Measurements from ENCODE around the gene MCCC1. TPM values are rescaled to one million over a fixed set of nuclear protein-coding genes. Genes with fewer than 3 reads are reported as not detected.

Gene MCCC1
- total RNA-seq, 1 donor from 2014 or later, result 49.9 TPM

DNA sequence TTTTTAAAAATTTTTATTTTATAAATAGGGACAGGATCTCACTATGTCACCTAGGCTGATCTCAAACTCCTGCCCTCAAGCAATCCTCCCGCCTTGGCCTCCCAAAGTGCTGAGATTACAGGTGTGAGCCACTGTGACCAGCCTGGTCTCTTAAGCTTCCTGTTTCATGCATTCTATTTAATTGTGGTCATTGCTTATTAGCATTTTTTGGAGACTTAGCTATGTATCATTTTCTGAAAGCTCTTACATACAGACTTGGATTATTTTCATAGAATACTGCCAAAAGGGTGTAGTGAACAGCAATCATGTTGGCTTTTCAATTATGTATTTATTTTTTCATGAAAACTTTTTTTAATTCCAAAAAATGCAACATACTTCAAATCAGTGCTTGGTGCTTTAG lies 67.5 kb downstream of the MCCC1 start:
- Histone ChIP-seq H3K27ac (no peak overlapping the region), H3K4me1 (no peaks in the 10 kb centered on the region), H3K36me3 (peaks cover 82% of the 10 kb centered on the region), H3K4me3 (no peak overlapping the region), H3K27me3 (ENCODE audit: low read depth) (no peaks in the 10 kb centered on the region), H3K9me3 (no peaks in the 10 kb centered on the region)
- TF ChIP-seq, protein P1, sequence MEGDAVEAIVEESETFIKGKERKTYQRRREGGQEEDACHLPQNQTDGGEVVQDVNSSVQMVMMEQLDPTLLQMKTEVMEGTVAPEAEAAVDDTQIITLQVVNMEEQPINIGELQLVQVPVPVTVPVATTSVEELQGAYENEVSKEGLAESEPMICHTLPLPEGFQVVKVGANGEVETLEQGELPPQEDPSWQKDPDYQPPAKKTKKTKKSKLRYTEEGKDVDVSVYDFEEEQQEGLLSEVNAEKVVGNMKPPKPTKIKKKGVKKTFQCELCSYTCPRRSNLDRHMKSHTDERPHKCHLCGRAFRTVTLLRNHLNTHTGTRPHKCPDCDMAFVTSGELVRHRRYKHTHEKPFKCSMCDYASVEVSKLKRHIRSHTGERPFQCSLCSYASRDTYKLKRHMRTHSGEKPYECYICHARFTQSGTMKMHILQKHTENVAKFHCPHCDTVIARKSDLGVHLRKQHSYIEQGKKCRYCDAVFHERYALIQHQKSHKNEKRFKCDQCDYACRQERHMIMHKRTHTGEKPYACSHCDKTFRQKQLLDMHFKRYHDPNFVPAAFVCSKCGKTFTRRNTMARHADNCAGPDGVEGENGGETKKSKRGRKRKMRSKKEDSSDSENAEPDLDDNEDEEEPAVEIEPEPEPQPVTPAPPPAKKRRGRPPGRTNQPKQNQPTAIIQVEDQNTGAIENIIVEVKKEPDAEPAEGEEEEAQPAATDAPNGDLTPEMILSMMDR (IDR thresholded peaks at IDR 0.05), result no peak
- intact Hi-C loops (cut with DNase I), result no loop called here
- ATAC-seq, result no peak
- DNase-seq, result no peak

DNA sequence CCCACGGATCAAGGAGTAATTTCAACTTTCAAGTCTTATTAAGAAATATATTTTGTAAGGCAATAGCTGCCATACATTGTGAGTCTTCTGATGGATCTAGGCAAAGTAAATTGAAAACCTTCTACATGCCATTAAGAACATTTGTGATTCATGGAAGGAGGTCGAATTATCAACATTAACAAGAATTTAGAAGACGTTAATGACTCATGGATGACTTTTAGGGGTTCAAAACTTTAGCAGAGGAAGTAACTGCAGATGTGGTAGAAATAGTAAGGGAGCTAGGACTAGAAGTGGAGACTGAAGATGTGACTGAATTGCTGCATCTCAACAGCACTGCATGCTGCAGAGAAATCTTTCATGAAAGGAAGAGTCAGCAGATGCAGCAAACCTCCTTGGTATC lies 70.9 kb downstream of the MCCC1 start:
- Histone ChIP-seq H3K4me1 (no peaks in the 10 kb centered on the region), H3K36me3 (peaks cover 76% of the 10 kb centered on the region), H3K4me3 (no peak overlapping the region), H3K27ac (no peak overlapping the region), H3K9me3 (no peaks in the 10 kb centered on the region), H3K27me3 (ENCODE audit: low read depth) (no peaks in the 10 kb centered on the region)
- ATAC-seq (no peak), DNase-seq (no peak)
- TF ChIP-seq, protein P1 (IDR thresholded peaks at IDR 0.05), result no peak
- intact Hi-C loops (cut with DNase I), result no loop called here

- H3K27ac ChIP-seq, result no peak overlapping the region
- intact Hi-C loops (cut with DNase I), result no loop called here
- no peaks in the 10 kb centered on the region for H3K27me3 ChIP-seq (ENCODE audit: low read depth)
- ATAC-seq, result no peak
- TF ChIP-seq, protein P1 (IDR thresholded peaks at IDR 0.05), result no peak
- DNase-seq, result no peak
- H3K36me3 ChIP-seq, result peaks cover 72% of the 10 kb centered on the region
- H3K9me3 ChIP-seq, result no peaks in the 10 kb centered on the region
- H3K4me3 ChIP-seq, result no peak overlapping the region
- H3K4me1 ChIP-seq, result no peaks in the 10 kb centered on the region
Observed at GRCh38 chr3:183027276-183027675, 72.0 kb downstream of the MCCC1 start.

GRCh38 chr3:183022936-183023516 lies 76.3 kb downstream of the MCCC1 start:
- H3K27me3 ChIP-seq (ENCODE audit: low read depth), result no peaks in the 10 kb centered on the region
- no peaks in the 10 kb centered on the region for H3K9me3 ChIP-seq
- H3K4me1 ChIP-seq, result no peaks in the 10 kb centered on the region
- no peak for ATAC-seq
- H3K4me3 ChIP-seq, result no peak overlapping the region
- H3K27ac ChIP-seq, result no peak overlapping the region
- no peak for DNase-seq
- TF ChIP-seq, protein P1 (IDR thresholded peaks at IDR 0.05), result no peak
- peaks cover 72% of the 10 kb centered on the region for H3K36me3 ChIP-seq
- intact Hi-C loops (cut with DNase I), result no loop called here

DNA sequence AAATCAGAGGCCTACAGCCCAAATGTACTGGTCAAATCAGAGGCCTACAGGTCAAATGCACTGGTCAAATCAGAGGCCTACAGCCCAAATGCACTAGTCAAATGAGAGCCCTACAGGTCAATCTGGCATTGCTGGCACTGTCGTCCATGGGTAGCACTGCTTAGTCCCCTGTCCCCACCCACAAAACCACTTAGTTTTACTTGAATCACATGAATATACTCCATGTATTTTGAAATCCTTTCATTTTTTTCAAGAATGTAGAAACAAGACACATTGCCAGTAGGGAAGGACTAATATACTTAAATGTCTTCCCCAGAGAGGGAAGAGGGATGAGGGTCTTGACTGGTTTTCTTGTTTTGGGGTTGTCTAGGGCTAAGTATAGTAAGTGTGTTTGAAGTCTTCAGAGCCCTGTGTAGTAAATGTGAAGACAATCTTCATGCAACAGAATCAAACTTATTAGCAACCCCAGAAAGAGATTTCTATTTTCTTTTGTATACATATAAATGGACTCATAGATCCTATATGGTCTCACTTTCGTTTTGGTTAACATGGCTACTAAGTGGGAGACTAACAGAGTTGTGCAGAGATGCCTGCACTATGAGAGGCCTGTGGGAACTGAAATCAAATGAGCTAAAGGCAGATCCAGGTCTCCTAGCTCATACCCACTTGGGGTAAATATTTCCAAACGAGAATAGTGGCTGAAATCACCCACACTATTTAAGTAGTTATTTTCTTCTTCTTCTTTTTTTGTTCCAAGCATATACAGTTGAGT lies 80.7 kb downstream of the MCCC1 start:
- Histone ChIP-seq H3K4me1 (no peaks in the 10 kb centered on the region), H3K36me3 (peaks cover 83% of the 10 kb centered on the region), H3K27ac (no peak overlapping the region), H3K27me3 (ENCODE audit: low read depth) (no peaks in the 10 kb centered on the region), H3K4me3 (no peak overlapping the region), H3K9me3 (no peaks in the 10 kb centered on the region)
- intact Hi-C loops (cut with DNase I), result no loop called here
- TF ChIP-seq, protein P1 (IDR thresholded peaks at IDR 0.05), result no peak
- ATAC-seq (no peak), DNase-seq (no peak)

Measured in lower lobe of right lung (tissue), 2 donors.